Heart left ventricle (tissue), 13 donors: Measurements from ENCODE around the gene FGF6.

ENCODE experiments used
- POLR2A ChIP-seq, 2 donors: fragments of 450-650 bp; IDR thresholded peaks; one replicate each; pipeline ENCODE4 v1.6.1; 2017; ENCODE audit warnings: antibody characterized with exemption in 2 of 2, mild to moderate bottlenecking in 2 of 2, moderate library complexity in 2 of 2
- TF ChIP-seq, protein P1 (sequence below), 12 donors: fragments of 200-600 bp; sonication (generic) in 4 of 12; IDR thresholded peaks; one replicate each; pipeline versions ENCODE4 v1.5.0 to v1.8.0; 2018 to 2022; ENCODE audit warnings: antibody characterized with exemption in 12 of 12, mild to moderate bottlenecking in 5 of 12
- donor health status: ischemic (EF 13 %, LVEDD 7.1; RV severe dilation, severe dysfunction).
- donor health status: DM: no; HTN: yes; CAD: no.
- donor health status: DM: no; HTN: no; CAD: no.
- donor health status: ischemic (EF 25% LVEDD 6.9; RV normal size, moderate dysfunction).
- donor health status: ischemic (EF 25% LVEDD 5.7; RV mildly dilated, moderate dysfunction).
- donor health status: ischemic (EF 35%, LVEDD 5.7; RV mildly dilated, moderate dysfunction).
- donor health status: nonischemic (EF 11% LVEDD 7.7; RV severe dilation, severe dysfunction).
- donor health status: DM: yes; HTN: yes; CAD: no.
- donor health status: PGD.
- donor health status: ischemic (EF 29% LVEDD 5.4; RV normal size, mild dysfunction).
- donor health status: nonischemic (EF 23%, LVEDD 6.1; RV moderate dilation, normal function).

DNA sequence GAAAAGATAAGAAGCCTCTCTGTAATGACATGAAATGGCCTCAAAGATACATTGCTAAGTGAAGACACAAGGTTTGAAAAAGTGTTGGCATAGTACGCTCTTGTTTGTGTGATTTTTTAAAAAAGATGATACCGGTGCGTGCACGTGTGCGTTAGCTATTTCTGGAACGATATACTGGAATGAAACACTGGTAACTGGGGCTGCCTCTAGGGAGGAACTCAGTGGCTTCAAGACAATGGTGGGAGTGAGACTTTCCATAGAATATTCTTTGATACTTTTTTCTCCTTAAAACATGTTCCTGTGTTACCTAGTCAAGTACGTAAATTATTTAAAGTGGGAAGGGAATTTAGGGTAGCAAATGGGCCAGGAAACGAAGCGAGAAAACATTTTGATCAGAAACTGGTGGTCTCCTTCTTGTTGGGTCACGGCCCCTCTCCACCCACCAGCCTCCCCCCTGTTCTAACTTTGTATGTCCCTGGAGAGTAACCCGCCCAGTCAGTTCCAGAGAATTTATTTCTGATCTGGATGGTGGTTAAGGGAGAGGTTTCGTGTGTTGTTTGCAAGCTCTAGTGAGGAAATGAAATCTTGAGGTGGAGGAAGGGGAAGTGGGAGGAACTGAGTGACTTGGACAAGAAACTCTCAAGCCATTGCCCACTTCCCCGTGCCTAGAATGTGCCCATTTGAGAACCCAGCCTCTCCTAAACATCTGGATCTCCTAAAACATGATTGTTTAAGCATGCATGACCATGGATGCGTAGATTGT, 6.6 kb downstream of the FGF6 start:
- TF ChIP-seq, protein P1, sequence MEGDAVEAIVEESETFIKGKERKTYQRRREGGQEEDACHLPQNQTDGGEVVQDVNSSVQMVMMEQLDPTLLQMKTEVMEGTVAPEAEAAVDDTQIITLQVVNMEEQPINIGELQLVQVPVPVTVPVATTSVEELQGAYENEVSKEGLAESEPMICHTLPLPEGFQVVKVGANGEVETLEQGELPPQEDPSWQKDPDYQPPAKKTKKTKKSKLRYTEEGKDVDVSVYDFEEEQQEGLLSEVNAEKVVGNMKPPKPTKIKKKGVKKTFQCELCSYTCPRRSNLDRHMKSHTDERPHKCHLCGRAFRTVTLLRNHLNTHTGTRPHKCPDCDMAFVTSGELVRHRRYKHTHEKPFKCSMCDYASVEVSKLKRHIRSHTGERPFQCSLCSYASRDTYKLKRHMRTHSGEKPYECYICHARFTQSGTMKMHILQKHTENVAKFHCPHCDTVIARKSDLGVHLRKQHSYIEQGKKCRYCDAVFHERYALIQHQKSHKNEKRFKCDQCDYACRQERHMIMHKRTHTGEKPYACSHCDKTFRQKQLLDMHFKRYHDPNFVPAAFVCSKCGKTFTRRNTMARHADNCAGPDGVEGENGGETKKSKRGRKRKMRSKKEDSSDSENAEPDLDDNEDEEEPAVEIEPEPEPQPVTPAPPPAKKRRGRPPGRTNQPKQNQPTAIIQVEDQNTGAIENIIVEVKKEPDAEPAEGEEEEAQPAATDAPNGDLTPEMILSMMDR (IDR thresholded peaks at IDR 0.05): no peak
- no peak for TF ChIP-seq POLR2A (IDR thresholded peaks at IDR 0.05)
